Lower leg skin (tissue), 3 donors: ENCODE results near the gene MAMSTR.

Experiments used
- POLR2A ChIP-seq, 2 donors: fragments of 450-650 bp; IDR thresholded peaks; one replicate each; pipeline ENCODE4 v1.6.1; 2016 to 2017; ENCODE audit warnings: antibody characterized with exemption in 2 of 2, mild to moderate bottlenecking in 1 of 2, moderate library complexity in 1 of 2
- TF ChIP-seq, protein P1 (sequence below), 3 donors: fragments of 450-650 bp; IDR thresholded peaks; one replicate each; pipeline ENCODE4 v1.5.1; 2016; ENCODE audit warnings: antibody characterized with exemption in 3 of 3, mild to moderate bottlenecking in 3 of 3, moderate library complexity in 2 of 3

DNA sequence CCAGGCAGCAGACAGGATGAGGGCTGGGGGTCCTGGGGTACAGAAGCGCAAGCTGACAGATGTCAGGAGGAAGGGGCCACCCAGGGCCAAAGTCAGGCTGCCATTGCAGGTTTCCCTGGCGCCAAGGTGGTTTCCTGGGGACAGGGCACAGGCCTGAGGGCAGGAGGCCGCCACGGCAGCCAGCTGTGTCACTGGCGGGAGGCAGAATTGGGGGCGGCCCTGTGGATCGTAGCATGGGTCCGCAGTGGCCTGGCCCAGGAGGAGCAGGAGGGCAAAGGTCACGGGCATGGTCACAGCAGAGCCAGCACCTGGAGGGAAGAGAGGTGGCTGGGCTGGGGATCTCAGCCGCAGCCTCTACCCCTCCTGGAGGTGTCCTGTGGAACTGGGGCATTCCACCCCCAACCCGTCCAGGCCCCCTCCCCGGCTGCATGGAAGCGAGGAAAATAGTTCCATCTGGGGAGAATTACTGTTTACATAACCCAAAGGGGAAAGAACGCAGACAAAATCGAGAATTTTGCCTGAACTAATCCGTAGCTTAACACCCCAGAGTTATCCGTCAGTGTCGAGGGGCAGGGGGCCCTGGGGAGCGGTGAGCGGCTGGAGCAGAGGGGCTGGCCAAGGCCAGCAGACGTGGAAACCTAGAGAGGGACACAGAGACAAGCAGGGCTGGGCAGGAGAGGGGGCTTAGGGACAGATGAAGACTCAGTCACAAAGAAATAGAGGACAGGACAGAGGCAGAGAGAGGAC is 48.7 kb downstream of the MAMSTR start:
- TF ChIP-seq, protein P1, sequence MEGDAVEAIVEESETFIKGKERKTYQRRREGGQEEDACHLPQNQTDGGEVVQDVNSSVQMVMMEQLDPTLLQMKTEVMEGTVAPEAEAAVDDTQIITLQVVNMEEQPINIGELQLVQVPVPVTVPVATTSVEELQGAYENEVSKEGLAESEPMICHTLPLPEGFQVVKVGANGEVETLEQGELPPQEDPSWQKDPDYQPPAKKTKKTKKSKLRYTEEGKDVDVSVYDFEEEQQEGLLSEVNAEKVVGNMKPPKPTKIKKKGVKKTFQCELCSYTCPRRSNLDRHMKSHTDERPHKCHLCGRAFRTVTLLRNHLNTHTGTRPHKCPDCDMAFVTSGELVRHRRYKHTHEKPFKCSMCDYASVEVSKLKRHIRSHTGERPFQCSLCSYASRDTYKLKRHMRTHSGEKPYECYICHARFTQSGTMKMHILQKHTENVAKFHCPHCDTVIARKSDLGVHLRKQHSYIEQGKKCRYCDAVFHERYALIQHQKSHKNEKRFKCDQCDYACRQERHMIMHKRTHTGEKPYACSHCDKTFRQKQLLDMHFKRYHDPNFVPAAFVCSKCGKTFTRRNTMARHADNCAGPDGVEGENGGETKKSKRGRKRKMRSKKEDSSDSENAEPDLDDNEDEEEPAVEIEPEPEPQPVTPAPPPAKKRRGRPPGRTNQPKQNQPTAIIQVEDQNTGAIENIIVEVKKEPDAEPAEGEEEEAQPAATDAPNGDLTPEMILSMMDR (IDR thresholded peaks at IDR 0.05): no peak
- no peak for TF ChIP-seq POLR2A (IDR thresholded peaks at IDR 0.05)
